ENCODE measurements around the gene ATP6V1B1. TPM values are rescaled to one million over a fixed set of nuclear protein-coding genes. Genes with fewer than 3 reads are reported as not detected.

Gene ATP6V1B1
- total RNA-seq, 1 donor from 2014 or later = not detected

GRCh38 chr2:71001592-71001927 is 65.9 kb downstream of the ATP6V1B1 start:
- no peaks in the 10 kb centered on the region for H3K27me3 ChIP-seq (ENCODE audit: control insufficient read depth, insufficient read depth, low read length)
- no peak for FAIRE-seq
- H3K4me3 ChIP-seq (ENCODE audit: low read depth, low read length) = no peak overlapping the region
- no peaks in the 10 kb centered on the region for H3K36me3 ChIP-seq (ENCODE audit: control insufficient read depth, insufficient read depth, low read length)
- DNase-seq (ENCODE audit: low read depth) = no peak
- TF ChIP-seq, protein P1, sequence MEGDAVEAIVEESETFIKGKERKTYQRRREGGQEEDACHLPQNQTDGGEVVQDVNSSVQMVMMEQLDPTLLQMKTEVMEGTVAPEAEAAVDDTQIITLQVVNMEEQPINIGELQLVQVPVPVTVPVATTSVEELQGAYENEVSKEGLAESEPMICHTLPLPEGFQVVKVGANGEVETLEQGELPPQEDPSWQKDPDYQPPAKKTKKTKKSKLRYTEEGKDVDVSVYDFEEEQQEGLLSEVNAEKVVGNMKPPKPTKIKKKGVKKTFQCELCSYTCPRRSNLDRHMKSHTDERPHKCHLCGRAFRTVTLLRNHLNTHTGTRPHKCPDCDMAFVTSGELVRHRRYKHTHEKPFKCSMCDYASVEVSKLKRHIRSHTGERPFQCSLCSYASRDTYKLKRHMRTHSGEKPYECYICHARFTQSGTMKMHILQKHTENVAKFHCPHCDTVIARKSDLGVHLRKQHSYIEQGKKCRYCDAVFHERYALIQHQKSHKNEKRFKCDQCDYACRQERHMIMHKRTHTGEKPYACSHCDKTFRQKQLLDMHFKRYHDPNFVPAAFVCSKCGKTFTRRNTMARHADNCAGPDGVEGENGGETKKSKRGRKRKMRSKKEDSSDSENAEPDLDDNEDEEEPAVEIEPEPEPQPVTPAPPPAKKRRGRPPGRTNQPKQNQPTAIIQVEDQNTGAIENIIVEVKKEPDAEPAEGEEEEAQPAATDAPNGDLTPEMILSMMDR (IDR thresholded peaks at IDR 0.05; ENCODE audit: insufficient read depth, low read length, severe bottlenecking) = no peak

DNA sequence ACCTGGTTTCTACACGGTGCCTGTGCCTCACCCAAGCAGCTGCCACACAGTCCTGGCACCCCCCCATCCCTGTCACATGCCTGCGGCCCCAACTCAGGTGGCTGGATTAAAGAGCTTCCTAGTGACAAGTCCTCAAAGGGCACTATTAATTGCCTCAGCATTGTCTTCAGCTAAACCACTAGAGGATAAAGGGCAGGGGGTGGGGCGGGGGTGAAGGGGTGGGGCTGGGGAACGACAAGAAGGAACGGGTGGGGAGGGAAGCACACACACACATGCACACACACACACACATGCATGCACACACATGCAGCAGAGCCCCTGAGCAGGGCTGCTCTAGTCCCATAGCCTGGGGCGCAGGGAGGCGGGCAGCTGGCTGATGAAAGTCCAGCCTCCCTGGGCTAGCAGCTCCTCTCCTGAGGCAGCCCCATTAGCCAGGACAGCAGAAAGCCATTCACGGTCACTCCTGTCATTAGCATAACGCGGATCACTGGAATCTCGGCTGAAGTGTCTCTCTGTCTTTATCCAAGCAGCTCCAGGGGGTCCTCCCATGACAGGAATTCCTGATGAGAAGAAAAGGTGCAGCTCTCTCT is 66.4 kb downstream of the ATP6V1B1 start:
- Histone ChIP-seq H3K4me3 (ENCODE audit: low read depth, low read length) (no peak overlapping the region), H3K36me3 (ENCODE audit: control insufficient read depth, insufficient read depth, low read length) (no peaks in the 10 kb centered on the region), H3K27me3 (ENCODE audit: control insufficient read depth, insufficient read depth, low read length) (no peaks in the 10 kb centered on the region)
- TF ChIP-seq, protein P1 (IDR thresholded peaks at IDR 0.05; ENCODE audit: insufficient read depth, low read length, severe bottlenecking) = no peak
- FAIRE-seq = no peak
- DNase-seq (ENCODE audit: low read depth) = no peak

- TF ChIP-seq, protein P1 (IDR thresholded peaks at IDR 0.05; ENCODE audit: insufficient read depth, low read length, severe bottlenecking) = no peak
- FAIRE-seq (no peak), DNase-seq (ENCODE audit: low read depth) (no peak)
- no peaks in the 10 kb centered on the region for H3K36me3 ChIP-seq (ENCODE audit: control insufficient read depth, insufficient read depth, low read length)
- H3K27me3 ChIP-seq (ENCODE audit: control insufficient read depth, insufficient read depth, low read length) = no peaks in the 10 kb centered on the region
- H3K4me3 ChIP-seq (ENCODE audit: low read depth, low read length) = no peak overlapping the region
Observed at GRCh38 chr2:71003396-71003795, 67.7 kb downstream of the ATP6V1B1 start.

GRCh38 chr2:71003966-71004755 is 68.5 kb downstream of the ATP6V1B1 start:
- no peak overlapping the region for H3K4me3 ChIP-seq (ENCODE audit: low read depth, low read length)
- TF ChIP-seq, protein P1 (IDR thresholded peaks at IDR 0.05; ENCODE audit: insufficient read depth, low read length, severe bottlenecking) = no peak
- DNase-seq (ENCODE audit: low read depth) (no peak), FAIRE-seq (no peak)
- no peaks in the 10 kb centered on the region for H3K36me3 ChIP-seq (ENCODE audit: control insufficient read depth, insufficient read depth, low read length)
- H3K27me3 ChIP-seq (ENCODE audit: control insufficient read depth, insufficient read depth, low read length) = no peaks in the 10 kb centered on the region

GRCh38 chr2:71004857-71005256 is 69.2 kb downstream of the ATP6V1B1 start:
- TF ChIP-seq, protein P1 (IDR thresholded peaks at IDR 0.05; ENCODE audit: insufficient read depth, low read length, severe bottlenecking) = no peak

More at GRCh38 chr2:71004857-71005256, 69.2 kb downstream of the ATP6V1B1 start:
- H3K36me3 ChIP-seq (ENCODE audit: control insufficient read depth, insufficient read depth, low read length) = no peaks in the 10 kb centered on the region
- DNase-seq (ENCODE audit: low read depth) (no peak), FAIRE-seq (no peak)
- H3K27me3 ChIP-seq (ENCODE audit: control insufficient read depth, insufficient read depth, low read length) = no peaks in the 10 kb centered on the region
- H3K4me3 ChIP-seq (ENCODE audit: low read depth, low read length) = no peak overlapping the region

Data from bronchial epithelial cell (primary cell).